Measurements from ENCODE around the gene BRD4. TPM values are rescaled to one million over a fixed set of nuclear protein-coding genes. Genes with fewer than 3 reads are reported as not detected.

The BRD4 gene
- total RNA-seq, result 10 to 100 TPM; 79.1 to 89.6 TPM
- polyA plus RNA-seq (ENCODE audit: insufficient read length in 6 of 6), result 10 to 100 TPM; 51.1 to 63.9 (median 55.8) TPM
- long read RNA-seq, donor 1, transcript BRD4-206 (2 exons, 408 nt), result major isoform, 5 of 21 reads
- long read RNA-seq, donor 1, partial matches to known transcripts, result 14 of 21 reads
- long read RNA-seq, donor 1, other reads (novel, unspliced or antisense), result 0 of 21 reads
- long read RNA-seq, donor 2, partial matches to known transcripts, result 27 of 30 reads
- long read RNA-seq, donor 2, other reads (novel, unspliced or antisense), result 0 of 30 reads
- long read RNA-seq, donor 3, result 0 reads
- long read RNA-seq, donor 4, partial matches to known transcripts, result 2 of 4 reads
- long read RNA-seq, donor 4, other reads (novel, unspliced or antisense), result 2 of 4 reads
- long read RNA-seq, donor 5, partial matches to known transcripts, result 6 of 10 reads
- long read RNA-seq, donor 5, other reads (novel, unspliced or antisense), result 0 of 10 reads
- long read RNA-seq, donor 6, partial matches to known transcripts, result 0 of 1 reads
- long read RNA-seq, donor 6, other reads (novel, unspliced or antisense), result 0 of 1 reads
- long read RNA-seq, donor 7, result 0 reads
- long read RNA-seq, donor 8, partial matches to known transcripts, result 15 of 17 reads
- long read RNA-seq, donor 8, other reads (novel, unspliced or antisense), result 0 of 17 reads
- long read RNA-seq, donor 9, result 0 reads
- long read RNA-seq, donor 10, partial matches to known transcripts, result 0 of 1 reads
- long read RNA-seq, donor 10, other reads (novel, unspliced or antisense), result 1 of 1 reads
- long read RNA-seq, donor 11, result 0 reads
- long read RNA-seq, donor 12, partial matches to known transcripts, result 0 of 4 reads
- long read RNA-seq, donor 12, other reads (novel, unspliced or antisense), result 0 of 4 reads

DNA sequence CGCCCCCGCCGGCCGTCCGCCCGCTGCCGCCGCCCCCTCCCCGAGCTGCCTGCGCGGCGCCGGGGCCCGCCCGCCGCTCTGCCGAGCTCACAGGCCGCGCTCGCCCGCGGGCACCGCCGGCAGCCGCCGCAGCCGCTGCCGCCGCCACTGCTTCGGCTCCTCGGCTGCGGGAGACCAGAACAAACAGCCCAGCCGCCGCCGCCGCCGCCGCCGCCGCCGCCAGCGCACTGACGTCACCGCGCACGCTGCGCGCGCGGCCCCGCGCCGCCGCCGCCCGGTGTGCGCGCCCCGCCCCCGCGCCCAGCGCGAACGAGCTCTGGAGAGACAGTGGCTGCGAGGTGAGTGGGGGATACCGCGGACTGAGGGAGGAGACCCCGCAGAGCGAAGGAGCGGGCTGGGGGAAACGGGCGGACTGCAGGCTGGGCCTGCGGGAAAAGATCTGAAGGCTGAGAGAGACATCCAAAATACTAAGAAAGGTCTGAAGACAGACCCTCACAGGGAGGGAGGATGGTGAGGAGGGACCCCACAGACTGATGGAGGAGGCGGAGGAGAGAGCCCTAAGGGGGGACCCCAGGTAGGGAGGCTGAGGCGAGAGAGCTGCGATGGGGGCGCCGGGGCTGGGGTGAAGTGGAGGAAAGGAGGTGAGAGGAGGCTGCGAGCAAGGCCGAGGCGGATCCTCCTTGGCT lies at the start of gene BRD4:
BRD4 (minus strand) TSS at position 229 of the 686 bp plus-strand sequence. CDS start 59,440 bp downstream, outside the sequence.
- H3K27me3 ChIP-seq, result no peaks in the 10 kb centered on the region
- TF ChIP-seq, protein P1, sequence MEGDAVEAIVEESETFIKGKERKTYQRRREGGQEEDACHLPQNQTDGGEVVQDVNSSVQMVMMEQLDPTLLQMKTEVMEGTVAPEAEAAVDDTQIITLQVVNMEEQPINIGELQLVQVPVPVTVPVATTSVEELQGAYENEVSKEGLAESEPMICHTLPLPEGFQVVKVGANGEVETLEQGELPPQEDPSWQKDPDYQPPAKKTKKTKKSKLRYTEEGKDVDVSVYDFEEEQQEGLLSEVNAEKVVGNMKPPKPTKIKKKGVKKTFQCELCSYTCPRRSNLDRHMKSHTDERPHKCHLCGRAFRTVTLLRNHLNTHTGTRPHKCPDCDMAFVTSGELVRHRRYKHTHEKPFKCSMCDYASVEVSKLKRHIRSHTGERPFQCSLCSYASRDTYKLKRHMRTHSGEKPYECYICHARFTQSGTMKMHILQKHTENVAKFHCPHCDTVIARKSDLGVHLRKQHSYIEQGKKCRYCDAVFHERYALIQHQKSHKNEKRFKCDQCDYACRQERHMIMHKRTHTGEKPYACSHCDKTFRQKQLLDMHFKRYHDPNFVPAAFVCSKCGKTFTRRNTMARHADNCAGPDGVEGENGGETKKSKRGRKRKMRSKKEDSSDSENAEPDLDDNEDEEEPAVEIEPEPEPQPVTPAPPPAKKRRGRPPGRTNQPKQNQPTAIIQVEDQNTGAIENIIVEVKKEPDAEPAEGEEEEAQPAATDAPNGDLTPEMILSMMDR (IDR thresholded peaks at IDR 0.05), result no peak
- ATAC-seq (peak; percentile 79), DNase-seq (peak; percentile 64 to 91 (median 72))
- H3K4me3 ChIP-seq, result peak within 1 kb of the TSS; percentile 96 to 97
- H3K4me1 ChIP-seq, result peaks cover 24 to 56% of the 10 kb centered on the region in 2 donors
- intact Hi-C loops (cut with DNase I), result loop anchor here in 1 of 2 donors (10.0 kb wide), 1 partner anchor 68 kb away; no protein-coding TSS in a partner anchor
- H3K36me3 ChIP-seq, result no peaks in the 10 kb centered on the region
- H3K9me3 ChIP-seq, result no peaks in the 10 kb centered on the region
- peak within 1 kb of the TSS; percentile 87 to 91 for H3K27ac ChIP-seq

DNA sequence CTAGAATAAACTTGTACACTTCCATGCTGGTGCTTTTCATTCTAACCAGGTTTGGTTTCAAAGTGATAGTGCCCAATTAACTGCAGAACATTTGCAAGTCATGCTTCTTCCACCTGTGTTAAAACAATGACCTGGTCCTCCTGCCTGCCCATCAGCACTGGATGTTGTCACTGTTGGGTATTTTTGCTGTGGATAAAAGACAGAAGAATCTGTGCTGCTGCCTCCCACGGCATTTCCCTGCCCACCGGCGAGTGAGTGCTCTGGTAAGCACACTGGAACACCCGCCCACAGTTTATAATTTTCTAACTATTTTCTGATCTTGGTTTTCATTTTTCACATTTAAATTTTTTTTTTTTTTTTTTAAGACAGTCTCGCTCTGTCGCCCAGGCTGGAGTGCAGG lies 49.5 kb upstream of the BRD4 start:
- peaks cover 0 to 13% of the 10 kb centered on the region in 2 donors for H3K36me3 ChIP-seq
- H3K4me1 ChIP-seq, result peaks cover 3 to 22% of the 10 kb centered on the region in 2 donors
- H3K4me3 ChIP-seq, result no peak overlapping the region
- H3K27ac ChIP-seq, result no peak overlapping the region
- intact Hi-C loops (cut with DNase I), result no loop called here
- ATAC-seq, result no peak
- no peak for DNase-seq
- no peaks in the 10 kb centered on the region for H3K27me3 ChIP-seq
- H3K9me3 ChIP-seq, result no peaks in the 10 kb centered on the region
- TF ChIP-seq, protein P1 (IDR thresholded peaks at IDR 0.05), result no peak

DNA sequence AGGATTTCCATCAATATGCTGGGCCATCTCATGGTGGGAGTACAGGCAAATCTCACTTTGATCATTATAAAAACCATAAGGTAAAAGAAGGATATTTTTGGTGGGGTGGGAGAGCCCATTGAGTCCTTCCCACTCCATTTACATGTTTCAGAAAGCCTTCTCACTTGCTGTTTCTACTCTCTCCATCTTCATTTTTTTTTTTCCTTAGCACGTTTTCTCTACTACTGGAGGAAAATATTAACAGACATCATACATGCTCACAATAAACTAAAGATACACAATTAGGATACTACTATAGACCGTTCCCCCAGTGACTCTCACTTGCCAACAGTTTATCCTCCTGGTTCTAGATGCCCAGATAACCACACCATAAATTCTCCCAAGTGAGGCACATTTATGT lies 49.1 kb upstream of the BRD4 start:
- intact Hi-C loops (cut with DNase I), result no loop called here
- H3K4me1 ChIP-seq, result peaks cover 3 to 27% of the 10 kb centered on the region in 2 donors
- H3K9me3 ChIP-seq, result no peaks in the 10 kb centered on the region
- H3K27ac ChIP-seq, result no peak overlapping the region
- TF ChIP-seq, protein P1 (IDR thresholded peaks at IDR 0.05), result no peak
- peaks cover 0 to 9% of the 10 kb centered on the region in 2 donors for H3K36me3 ChIP-seq
- no peak for DNase-seq
- ATAC-seq, result no peak
- H3K4me3 ChIP-seq, result no peak overlapping the region
- no peaks in the 10 kb centered on the region for H3K27me3 ChIP-seq

DNA sequence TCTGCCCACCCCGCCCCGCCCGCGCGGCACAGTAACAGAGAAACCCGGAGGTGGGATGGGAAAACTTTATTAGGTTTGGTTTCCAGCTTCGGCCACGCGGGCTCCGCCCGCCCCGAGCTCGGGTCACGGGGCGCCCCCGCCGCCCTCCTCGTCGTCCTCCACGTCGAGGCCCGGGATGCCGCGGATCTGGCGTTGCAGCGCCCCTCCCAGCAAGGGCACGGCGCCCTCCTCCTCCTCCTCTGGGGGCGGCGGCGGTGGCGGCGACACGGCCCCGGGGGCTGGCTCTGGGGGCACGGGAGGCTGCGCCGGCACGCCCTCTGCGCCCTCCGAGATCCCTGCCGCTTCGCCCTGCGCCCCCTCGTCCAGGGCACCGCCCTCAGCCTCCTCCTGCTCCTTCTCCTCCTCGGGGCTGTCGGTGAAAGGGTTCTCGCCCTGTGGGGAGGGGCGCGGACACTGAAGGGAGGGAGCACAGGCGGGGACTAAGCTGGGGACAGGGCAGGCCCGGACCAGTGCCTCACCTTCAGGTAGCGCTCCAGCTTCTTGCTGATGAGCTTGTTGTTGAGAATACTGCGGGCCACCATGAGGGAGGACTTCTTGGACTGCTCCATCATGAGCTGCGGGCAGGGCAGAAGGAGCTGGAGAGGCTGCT lies 47.8 kb upstream of the BRD4 start:
- intact Hi-C loops (cut with DNase I), result no loop called here
- ATAC-seq, result peak; percentile 40
- Histone ChIP-seq H3K4me1 (peaks cover 3 to 34% of the 10 kb centered on the region in 2 donors), H3K4me3 (peak overlapping the region; percentile 75 to 99), H3K36me3 (peaks cover 0 to 1% of the 10 kb centered on the region in 2 donors), H3K27ac (peak overlapping the region; percentile 96 to 97), H3K27me3 (no peaks in the 10 kb centered on the region), H3K9me3 (no peaks in the 10 kb centered on the region)
- TF ChIP-seq, protein P1 (IDR thresholded peaks at IDR 0.05), result no peak
- DNase-seq, result peak in 2 of 4 donors; percentile 33 to 73
